GM21390 (cell line): ENCODE measurements around the gene PLA2G6.

Source experiments
- ATAC-seq: cut with Tn5 transposase; IDR thresholded peaks from one replicate; pipeline ENCODE4 v1.9.1; 2021; ENCODE audit not compliant: unreplicated experiment

Gene PLA2G6

DNA sequence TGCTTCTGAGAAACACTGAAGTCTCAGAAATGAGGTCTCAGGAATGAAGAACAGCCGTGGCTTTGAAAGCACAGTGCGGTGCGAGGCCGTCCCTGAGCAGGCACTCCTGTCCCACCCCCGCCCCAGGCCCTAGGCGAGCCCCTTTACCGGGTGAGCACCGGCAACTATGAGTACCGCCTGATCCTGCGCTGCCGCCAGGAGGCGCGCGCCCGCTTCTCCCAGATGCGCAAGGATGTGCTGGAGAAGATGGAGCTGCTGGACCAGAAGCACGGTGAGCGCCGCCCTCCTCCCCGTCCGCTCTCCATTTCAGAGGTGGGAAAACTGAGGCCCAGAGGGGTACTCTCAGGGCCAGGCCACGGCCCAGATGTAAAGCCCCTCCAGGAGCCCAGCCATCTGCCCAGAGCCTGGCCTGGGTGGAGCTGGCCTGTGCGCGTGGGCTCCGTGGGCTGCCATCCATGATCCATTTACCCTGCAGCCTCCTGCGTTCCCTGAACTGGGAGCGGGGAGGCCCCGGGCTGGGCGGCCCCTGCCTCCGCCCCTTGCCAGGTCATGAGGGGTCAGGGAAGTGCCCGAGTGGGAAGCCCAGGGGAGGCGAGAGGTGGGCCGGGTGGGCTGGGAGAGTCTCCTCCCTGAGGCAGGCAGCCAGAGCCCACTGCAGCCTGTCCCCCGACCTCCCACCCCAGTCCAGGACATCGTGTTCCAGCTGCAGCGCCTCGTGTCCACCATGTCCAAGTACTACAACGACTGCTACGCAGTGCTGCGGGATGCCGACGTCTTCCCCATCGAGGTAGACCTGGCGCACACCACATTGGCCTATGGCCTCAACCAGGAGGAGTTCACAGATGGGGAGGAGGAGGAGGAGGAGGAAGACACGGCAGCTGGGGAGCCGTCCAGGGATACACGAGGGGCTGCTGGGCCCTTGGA, 107.2 kb downstream of the PLA2G6 start:
- no peak for ATAC-seq

- no peak for ATAC-seq
Measured at GRCh38 chr22:38073150-38074130, 108.2 kb downstream of the PLA2G6 start.

DNA sequence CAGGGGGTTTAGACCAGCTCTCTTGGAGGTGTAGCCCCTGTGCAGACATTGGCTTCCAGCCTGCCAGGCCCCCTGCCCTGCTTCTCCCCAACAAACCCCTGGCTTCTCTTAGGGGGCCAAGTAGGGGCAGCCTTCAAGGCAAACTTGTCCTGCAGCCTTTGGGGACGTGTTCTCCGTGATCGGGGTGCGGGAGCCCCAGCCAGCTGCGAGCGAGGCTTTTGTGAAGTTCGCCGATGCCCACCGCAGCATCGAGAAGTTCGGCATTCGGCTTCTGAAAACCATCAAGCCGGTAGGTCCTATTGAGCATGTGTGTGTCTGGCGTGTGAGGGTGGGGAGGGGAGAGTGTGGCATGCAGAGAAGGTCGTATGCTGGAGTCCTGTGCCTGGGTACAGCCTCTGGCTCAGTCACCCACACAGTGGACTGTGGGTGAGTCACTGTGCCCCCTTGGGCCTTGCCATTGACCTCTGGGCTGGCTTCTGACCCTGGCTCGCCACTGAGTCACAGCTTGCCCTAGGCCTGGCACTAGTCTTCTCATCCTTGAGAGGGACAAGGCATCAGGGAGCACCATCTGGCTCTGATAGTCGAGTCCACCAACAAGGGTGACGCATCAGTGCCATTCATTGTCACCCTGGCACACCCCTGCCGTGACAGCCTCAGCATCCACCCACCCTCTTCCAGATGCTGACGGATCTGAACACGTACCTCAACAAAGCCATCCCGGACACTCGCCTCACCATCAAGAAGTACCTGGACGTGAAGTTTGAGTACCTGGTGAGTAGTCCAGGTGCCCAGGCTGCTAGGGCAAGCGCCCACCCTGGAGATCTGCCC, 109.1 kb downstream of the PLA2G6 start:
- ATAC-seq: no peak

GRCh38 chr22:38071421-38072321, 110.0 kb downstream of the PLA2G6 start:
- no peak for ATAC-seq

DNA sequence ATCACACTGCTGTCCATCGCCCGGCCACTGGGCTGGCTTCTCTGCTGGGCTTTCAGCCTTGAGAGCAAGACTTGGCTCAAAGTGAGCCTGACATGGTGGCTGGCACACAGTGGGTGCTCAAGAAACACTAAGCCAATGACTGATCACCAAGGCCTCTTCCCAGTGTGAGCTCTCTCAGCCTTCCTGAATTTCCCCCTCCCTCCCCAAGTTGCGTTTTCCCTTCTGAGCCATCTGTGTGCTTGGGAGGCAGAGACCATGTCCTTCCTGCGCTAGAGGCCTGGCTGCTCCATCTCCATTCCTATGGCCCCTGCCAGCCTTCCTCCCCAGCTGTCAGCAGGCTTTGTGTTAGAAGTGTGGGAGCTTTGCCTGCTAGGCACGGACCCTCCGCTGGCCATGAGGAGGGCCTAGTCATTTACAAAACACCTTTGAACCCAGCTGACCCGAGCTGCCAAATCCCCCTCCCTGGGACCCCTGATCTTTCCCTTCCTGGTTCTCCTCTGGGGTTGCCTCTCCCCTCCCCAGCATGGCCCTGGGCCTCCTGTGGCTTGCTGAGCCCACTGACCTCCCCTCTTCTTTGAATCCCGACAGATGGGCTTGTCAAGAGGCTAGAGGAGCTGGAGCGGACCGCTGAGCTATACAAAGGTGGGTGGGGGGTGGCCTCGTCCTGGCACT, 111.2 kb downstream of the PLA2G6 start:
- ATAC-seq: no peak

DNA sequence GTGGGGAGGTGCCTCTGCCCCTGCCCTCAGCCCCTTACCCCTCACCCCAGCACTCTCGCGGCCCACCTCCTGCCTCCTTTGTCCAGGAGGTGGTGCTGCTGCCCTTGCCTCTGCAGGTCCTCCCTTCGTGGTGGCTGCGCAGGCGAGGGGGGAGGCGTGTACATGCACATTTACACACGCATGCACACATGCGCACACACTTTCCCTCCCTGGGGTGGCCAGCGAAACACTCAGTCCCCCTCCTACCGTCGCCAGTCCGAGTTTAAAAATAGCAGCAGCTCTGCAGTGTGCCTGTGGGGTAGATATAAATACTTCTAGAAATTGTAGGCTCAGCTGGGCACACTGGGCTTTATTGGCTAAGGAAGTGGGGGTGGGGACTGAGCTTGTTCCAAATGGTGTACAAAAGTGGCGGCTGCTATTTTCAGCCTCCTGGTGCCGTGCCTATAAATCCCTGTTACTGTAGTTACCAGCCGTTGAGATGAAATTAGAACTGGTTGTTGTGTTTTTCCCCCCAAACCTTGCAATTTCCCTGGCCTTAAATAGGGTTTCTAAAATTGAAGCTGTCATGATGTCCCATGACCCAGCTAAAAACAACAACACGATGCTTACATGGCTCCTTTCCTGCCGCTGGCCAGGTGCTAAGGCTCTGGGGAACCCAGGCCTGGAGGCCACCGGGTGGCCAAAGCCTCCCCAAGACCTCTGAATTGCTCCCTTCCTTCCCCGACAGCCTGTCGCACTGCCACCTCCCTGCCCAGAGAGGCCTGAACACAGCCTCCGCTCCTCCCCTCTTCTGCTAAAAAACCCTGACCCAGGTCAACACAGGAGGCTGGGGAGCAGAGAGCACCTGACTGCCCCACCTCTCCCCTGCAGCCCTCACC, 112.0 kb downstream of the PLA2G6 start:
- no peak for ATAC-seq

GRCh38 chr22:38068641-38069371, 112.8 kb downstream of the PLA2G6 start:
- ATAC-seq: no peak

- ATAC-seq: no peak
Measured at GRCh38 chr22:38067761-38068360, 113.8 kb downstream of the PLA2G6 start.

- no peak for ATAC-seq
Measured at GRCh38 chr22:38067028-38067415, 114.6 kb downstream of the PLA2G6 start.

DNA sequence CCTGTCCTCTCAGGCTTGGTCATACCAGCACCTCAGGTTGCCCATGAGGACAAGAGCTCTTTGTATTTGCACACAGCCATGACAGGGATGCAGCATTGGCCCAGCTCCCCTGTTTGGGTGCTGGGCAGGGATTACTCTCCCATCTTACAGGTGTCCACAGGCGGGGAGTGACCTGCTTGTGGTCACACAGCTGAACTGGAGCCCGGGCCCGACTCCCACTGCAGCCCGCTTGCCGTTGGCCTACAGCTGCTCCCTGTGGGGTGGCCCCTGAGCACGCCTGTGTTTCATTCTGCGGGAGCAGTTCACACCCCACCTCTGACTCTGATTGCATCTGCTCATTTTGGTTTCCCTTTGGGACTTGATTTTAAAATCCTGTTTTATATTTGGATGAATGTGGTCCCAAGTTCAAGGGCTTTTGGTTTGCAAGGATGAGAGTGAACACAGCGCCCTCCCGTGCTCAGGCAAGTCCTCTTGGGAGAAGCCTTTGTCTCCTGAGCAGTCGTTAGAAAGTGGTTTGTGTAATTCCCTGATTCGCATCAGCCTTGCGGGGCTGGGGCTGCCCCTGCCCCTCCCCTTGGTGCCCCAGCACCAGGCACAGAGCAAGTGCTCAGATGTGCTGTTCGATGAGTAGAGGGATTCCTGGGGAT, 115.1 kb downstream of the PLA2G6 start:
- no peak for ATAC-seq

GRCh38 chr22:38065539-38065938, 116.1 kb downstream of the PLA2G6 start:
- ATAC-seq: no peak

- ATAC-seq: no peak
Measured at GRCh38 chr22:38062791-38063190, 118.8 kb downstream of the PLA2G6 start.
